Measurements from ENCODE around the gene LRRFIP1.

The LRRFIP1 gene

GRCh38 chr2:237791977-237792727 is 164.8 kb downstream of the LRRFIP1 start:
- no peaks in the 10 kb centered on the region for H3K4me1 ChIP-seq (ENCODE audit: insufficient read depth, poor library complexity, severe bottlenecking)
- ATAC-seq (ENCODE audit: low read depth) = peak; percentile 36; the same call in 2 of the 3 replicates
- TF ChIP-seq CTCF (IDR thresholded peaks at IDR 0.05; ENCODE audit: poor library complexity, severe bottlenecking) = no peak

GRCh38 chr2:237797253-237797652 is 169.9 kb downstream of the LRRFIP1 start:
- Histone ChIP-seq H3K27me3 (ENCODE audit: insufficient read depth, poor library complexity, severe bottlenecking) (no peaks in the 10 kb centered on the region), H3K4me1 (ENCODE audit: insufficient read depth, poor library complexity, severe bottlenecking) (no peaks in the 10 kb centered on the region), H3K9me3 (ENCODE audit: severe bottlenecking) (peaks cover 2% of the 10 kb centered on the region), H3K4me3 (ENCODE audit: severe bottlenecking) (no peak overlapping the region), H3K27ac (ENCODE audit: poor library complexity, severe bottlenecking) (no peak overlapping the region), H3K36me3 (ENCODE audit: low read depth) (no peaks in the 10 kb centered on the region)
- DNase-seq (ENCODE audit: low spot score) = no peak
- ATAC-seq (ENCODE audit: low read depth) = no peak
- TF ChIP-seq CTCF (IDR thresholded peaks at IDR 0.05; ENCODE audit: poor library complexity, severe bottlenecking) = no peak

More at GRCh38 chr2:237791977-237792727, 164.8 kb downstream of the LRRFIP1 start:
- no peak for DNase-seq (ENCODE audit: low spot score)
- no peak overlapping the region for H3K4me3 ChIP-seq (ENCODE audit: severe bottlenecking)
- no peak overlapping the region for H3K27ac ChIP-seq (ENCODE audit: poor library complexity, severe bottlenecking)
- H3K27me3 ChIP-seq (ENCODE audit: insufficient read depth, poor library complexity, severe bottlenecking) = no peaks in the 10 kb centered on the region
- H3K9me3 ChIP-seq (ENCODE audit: severe bottlenecking) = peaks cover 2% of the 10 kb centered on the region
- H3K36me3 ChIP-seq (ENCODE audit: low read depth) = no peaks in the 10 kb centered on the region

GRCh38 chr2:237798236-237799059 is 171.1 kb downstream of the LRRFIP1 start, which contains the start of gene RBM44:
RBM44 (plus strand) TSS chr2:237798779; CDS start chr2:237813610, 14,831 bp downstream.
- Histone ChIP-seq H3K4me1 (ENCODE audit: insufficient read depth, poor library complexity, severe bottlenecking) (no peaks in the 10 kb centered on the region), H3K4me3 (ENCODE audit: severe bottlenecking) (no peak within 1 kb of the TSS), H3K27ac (ENCODE audit: poor library complexity, severe bottlenecking) (no peak within 1 kb of the TSS), H3K27me3 (ENCODE audit: insufficient read depth, poor library complexity, severe bottlenecking) (no peaks in the 10 kb centered on the region), H3K36me3 (ENCODE audit: low read depth) (no peaks in the 10 kb centered on the region), H3K9me3 (ENCODE audit: severe bottlenecking) (no peaks in the 10 kb centered on the region)
- DNase-seq (ENCODE audit: low spot score) (no peak), ATAC-seq (ENCODE audit: low read depth) (no peak)
- no peak for TF ChIP-seq CTCF (IDR thresholded peaks at IDR 0.05; ENCODE audit: poor library complexity, severe bottlenecking)

- Histone ChIP-seq H3K4me1 (ENCODE audit: insufficient read depth, poor library complexity, severe bottlenecking) (no peaks in the 10 kb centered on the region), H3K27ac (ENCODE audit: poor library complexity, severe bottlenecking) (no peak overlapping the region), H3K27me3 (ENCODE audit: insufficient read depth, poor library complexity, severe bottlenecking) (no peaks in the 10 kb centered on the region), H3K4me3 (ENCODE audit: severe bottlenecking) (no peak overlapping the region), H3K36me3 (ENCODE audit: low read depth) (no peaks in the 10 kb centered on the region), H3K9me3 (ENCODE audit: severe bottlenecking) (no peaks in the 10 kb centered on the region)
- ATAC-seq (ENCODE audit: low read depth) = no peak
- DNase-seq (ENCODE audit: low spot score) = no peak
- no peak for TF ChIP-seq CTCF (IDR thresholded peaks at IDR 0.05; ENCODE audit: poor library complexity, severe bottlenecking)
Measured at GRCh38 chr2:237799060-237799428, 171.7 kb downstream of the LRRFIP1 start.
